WTC11 (cell line): Measurements from ENCODE around the gene JAGN1. TPM values are rescaled to one million over a fixed set of nuclear protein-coding genes. Genes with fewer than 3 reads are reported as not detected.

Experiments
- ATF1 ChIP-seq: sonication (generic); formaldehyde crosslinking; IDR thresholded peaks from 2 replicates; pipeline ENCODE4 v1.8.1; 2023; ENCODE audit warnings: mild to moderate bottlenecking, moderate library complexity, missing genetic modification reagents
- CBFB ChIP-seq: sonication (generic); formaldehyde crosslinking; IDR thresholded peaks from 2 replicates; pipeline ENCODE4 v1.8.1; 2022; ENCODE audit warnings: mild to moderate bottlenecking, low read depth, missing genetic modification reagents
- CDX4 ChIP-seq: fragments of 250-450 bp; sonication (Bioruptor Pico); IDR thresholded peaks from 2 replicates; pipeline ENCODE4 v1.9.0; 2021; ENCODE audit warnings: moderate library complexity, mild to moderate bottlenecking, inconsistent platforms, borderline replicate concordance
- FOXK1 ChIP-seq: sonication (generic); formaldehyde crosslinking; IDR thresholded peaks from 2 replicates; pipeline ENCODE4 v1.8.0; 2022; ENCODE audit warnings: mild to moderate bottlenecking, moderate library complexity, missing genetic modification reagents
- HMGA2 ChIP-seq: fragments of 250-450 bp; sonication (Bioruptor Pico); IDR thresholded peaks from 2 replicates; pipeline ENCODE4 v1.4.0; 2021; ENCODE audit warnings: mild to moderate bottlenecking, moderate library complexity
- OVOL2 ChIP-seq: fragments of 250-450 bp; sonication (Bioruptor Pico); IDR thresholded peaks from 2 replicates; pipeline ENCODE4 v1.9.0; 2021; ENCODE audit warnings: mild to moderate bottlenecking, borderline replicate concordance
- PRRX2 ChIP-seq: fragments of 250-450 bp; sonication (Bioruptor Pico); IDR thresholded peaks from 2 replicates; pipeline ENCODE4 v1.8.0; 2021; ENCODE audit warnings: mild to moderate bottlenecking
- RELA ChIP-seq: sonication (generic); formaldehyde crosslinking; IDR thresholded peaks from 2 replicates; pipeline ENCODE4 v1.8.1; 2022; ENCODE audit warnings: missing genetic modification reagents, mild to moderate bottlenecking, borderline replicate concordance
- ZNF138 ChIP-seq: sonication (generic); formaldehyde crosslinking; conservative IDR thresholded peaks from 2 replicates; pipeline ENCODE4 v1.8.1; 2022; ENCODE audit warnings: mild to moderate bottlenecking, moderate library complexity, missing genetic modification reagents
- ZNF532 ChIP-seq: fragments of 250-450 bp; sonication (Bioruptor Pico); IDR thresholded peaks from 2 replicates; pipeline ENCODE4 v1.9.0; 2021; ENCODE audit warnings: mild to moderate bottlenecking, borderline replicate concordance
- total RNA-seq: library from RNA; stranded (reverse); gene quantifications from 3 replicates; pipeline ENCODE4 v1.2.3, GENCODE V29; 2021
- TF ChIP-seq, protein P1 (sequence below): sonication (generic); formaldehyde crosslinking; IDR thresholded peaks from 2 replicates; pipeline ENCODE4 v1.8.0; 2023; ENCODE audit warnings: missing genetic modification reagents, mild to moderate bottlenecking, borderline replicate concordance
- TF ChIP-seq, protein P2 (sequence below): sonication (generic); formaldehyde crosslinking; IDR thresholded peaks from 2 replicates; pipeline ENCODE4 v1.8.0; 2022; ENCODE audit warnings: mild to moderate bottlenecking, missing genetic modification reagents
- TF ChIP-seq, protein P3 (sequence below): fragments of 250-450 bp; sonication (Bioruptor Pico); IDR thresholded peaks from 2 replicates; pipeline ENCODE4 v2.1.2; 2022; ENCODE audit warnings: mild to moderate bottlenecking, moderate library complexity

JAGN1 gene
- total RNA-seq, 1 experiment from 2014 or later, result 25.6 TPM

DNA sequence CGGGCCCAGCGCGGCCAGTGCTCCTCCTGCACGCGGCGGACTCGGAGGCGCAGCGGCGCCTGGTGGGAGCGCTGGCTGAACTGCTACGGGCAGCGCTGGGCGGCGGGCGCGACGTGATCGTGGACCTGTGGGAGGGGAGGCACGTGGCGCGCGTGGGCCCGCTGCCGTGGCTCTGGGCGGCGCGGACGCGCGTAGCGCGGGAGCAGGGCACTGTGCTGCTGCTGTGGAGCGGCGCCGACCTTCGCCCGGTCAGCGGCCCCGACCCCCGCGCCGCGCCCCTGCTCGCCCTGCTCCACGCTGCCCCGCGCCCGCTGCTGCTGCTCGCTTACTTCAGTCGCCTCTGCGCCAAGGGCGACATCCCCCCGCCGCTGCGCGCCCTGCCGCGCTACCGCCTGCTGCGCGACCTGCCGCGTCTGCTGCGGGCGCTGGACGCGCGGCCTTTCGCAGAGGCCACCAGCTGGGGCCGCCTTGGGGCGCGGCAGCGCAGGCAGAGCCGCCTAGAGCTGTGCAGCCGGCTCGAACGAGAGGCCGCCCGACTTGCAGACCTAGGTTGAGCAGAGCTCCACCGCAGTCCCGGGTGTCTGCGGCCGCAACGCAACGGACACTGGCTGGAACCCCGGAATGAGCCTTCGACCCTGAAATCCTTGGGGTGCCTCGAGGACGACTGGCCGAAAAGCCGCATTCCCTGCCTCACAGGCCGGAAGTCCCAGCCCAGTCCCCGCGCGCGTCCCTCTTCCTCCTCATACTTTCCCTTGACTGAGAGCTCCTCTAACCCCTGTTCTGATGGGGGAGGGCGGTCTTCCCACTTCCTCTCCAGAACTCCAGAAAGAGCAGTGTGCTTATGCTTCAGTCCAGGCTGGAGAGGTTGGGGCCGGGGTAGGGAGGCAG is 25.1 kb downstream of the JAGN1 start (continued):
- TF ChIP-seq, protein P1, sequence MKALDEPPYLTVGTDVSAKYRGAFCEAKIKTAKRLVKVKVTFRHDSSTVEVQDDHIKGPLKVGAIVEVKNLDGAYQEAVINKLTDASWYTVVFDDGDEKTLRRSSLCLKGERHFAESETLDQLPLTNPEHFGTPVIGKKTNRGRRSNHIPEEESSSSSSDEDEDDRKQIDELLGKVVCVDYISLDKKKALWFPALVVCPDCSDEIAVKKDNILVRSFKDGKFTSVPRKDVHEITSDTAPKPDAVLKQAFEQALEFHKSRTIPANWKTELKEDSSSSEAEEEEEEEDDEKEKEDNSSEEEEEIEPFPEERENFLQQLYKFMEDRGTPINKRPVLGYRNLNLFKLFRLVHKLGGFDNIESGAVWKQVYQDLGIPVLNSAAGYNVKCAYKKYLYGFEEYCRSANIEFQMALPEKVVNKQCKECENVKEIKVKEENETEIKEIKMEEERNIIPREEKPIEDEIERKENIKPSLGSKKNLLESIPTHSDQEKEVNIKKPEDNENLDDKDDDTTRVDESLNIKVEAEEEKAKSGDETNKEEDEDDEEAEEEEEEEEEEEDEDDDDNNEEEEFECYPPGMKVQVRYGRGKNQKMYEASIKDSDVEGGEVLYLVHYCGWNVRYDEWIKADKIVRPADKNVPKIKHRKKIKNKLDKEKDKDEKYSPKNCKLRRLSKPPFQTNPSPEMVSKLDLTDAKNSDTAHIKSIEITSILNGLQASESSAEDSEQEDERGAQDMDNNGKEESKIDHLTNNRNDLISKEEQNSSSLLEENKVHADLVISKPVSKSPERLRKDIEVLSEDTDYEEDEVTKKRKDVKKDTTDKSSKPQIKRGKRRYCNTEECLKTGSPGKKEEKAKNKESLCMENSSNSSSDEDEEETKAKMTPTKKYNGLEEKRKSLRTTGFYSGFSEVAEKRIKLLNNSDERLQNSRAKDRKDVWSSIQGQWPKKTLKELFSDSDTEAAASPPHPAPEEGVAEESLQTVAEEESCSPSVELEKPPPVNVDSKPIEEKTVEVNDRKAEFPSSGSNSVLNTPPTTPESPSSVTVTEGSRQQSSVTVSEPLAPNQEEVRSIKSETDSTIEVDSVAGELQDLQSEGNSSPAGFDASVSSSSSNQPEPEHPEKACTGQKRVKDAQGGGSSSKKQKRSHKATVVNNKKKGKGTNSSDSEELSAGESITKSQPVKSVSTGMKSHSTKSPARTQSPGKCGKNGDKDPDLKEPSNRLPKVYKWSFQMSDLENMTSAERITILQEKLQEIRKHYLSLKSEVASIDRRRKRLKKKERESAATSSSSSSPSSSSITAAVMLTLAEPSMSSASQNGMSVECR (CRISPR knock-in tag), result no peak; the same call in none of the 2 replicates
- TF ChIP-seq CDX4 (CRISPR knock-in tag) (no peak), OVOL2 (no peak), ZNF532 (CRISPR knock-in tag) (no peak), ATF1 (CRISPR knock-in tag) (no peak; the same call in 1 of the 2 replicates), RELA (CRISPR knock-in tag) (no peak; the same call in 1 of the 2 replicates), FOXK1 (CRISPR knock-in tag) (peak; percentile 91), ZNF138 (CRISPR knock-in tag) (no peak; the same call in 1 of the 2 replicates), HMGA2 (no peak), CBFB (CRISPR knock-in tag) (no peak), PRRX2 (CRISPR knock-in tag) (no peak)
- TF ChIP-seq, protein P2, sequence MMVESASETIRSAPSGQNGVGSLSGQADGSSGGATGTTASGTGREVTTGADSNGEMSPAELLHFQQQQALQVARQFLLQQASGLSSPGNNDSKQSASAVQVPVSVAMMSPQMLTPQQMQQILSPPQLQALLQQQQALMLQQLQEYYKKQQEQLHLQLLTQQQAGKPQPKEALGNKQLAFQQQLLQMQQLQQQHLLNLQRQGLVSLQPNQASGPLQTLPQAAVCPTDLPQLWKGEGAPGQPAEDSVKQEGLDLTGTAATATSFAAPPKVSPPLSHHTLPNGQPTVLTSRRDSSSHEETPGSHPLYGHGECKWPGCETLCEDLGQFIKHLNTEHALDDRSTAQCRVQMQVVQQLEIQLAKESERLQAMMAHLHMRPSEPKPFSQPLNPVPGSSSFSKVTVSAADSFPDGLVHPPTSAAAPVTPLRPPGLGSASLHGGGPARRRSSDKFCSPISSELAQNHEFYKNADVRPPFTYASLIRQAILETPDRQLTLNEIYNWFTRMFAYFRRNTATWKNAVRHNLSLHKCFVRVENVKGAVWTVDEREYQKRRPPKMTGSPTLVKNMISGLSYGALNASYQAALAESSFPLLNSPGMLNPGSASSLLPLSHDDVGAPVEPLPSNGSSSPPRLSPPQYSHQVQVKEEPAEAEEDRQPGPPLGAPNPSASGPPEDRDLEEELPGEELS (CRISPR knock-in tag), result peak; percentile 97
- TF ChIP-seq, protein P3, sequence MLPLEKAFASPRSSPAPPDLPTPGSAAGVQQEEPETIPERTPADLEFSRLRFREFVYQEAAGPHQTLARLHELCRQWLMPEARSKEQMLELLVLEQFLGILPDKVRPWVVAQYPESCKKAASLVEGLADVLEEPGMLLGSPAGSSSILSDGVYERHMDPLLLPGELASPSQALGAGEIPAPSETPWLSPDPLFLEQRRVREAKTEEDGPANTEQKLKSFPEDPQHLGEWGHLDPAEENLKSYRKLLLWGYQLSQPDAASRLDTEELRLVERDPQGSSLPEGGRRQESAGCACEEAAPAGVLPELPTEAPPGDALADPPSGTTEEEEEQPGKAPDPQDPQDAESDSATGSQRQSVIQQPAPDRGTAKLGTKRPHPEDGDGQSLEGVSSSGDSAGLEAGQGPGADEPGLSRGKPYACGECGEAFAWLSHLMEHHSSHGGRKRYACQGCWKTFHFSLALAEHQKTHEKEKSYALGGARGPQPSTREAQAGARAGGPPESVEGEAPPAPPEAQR (CRISPR knock-in tag), result no peak
